Stimulated activated CD4-positive, alpha-beta T cell treated with anti-CD3 and anti-CD28 coated beads, Interleukin-12 subunit alpha, Interleukin-12 subunit beta, amount 100 ng/mL, for 48 hours (primary cell): ENCODE measurements around the gene FAM78B.

ENCODE experiments used
- DNase-seq, 3 donors: peaks; one replicate each; pipeline ENCODE4 v3.0.0-alpha.2; 2020; ENCODE audit warnings: low read depth in 2 of 3, low spot score in 1 of 3

FAM78B gene

GRCh38 chr1:166121010-166121409 lies 45.8 kb downstream of the FAM78B start:
- DNase-seq: no peak

GRCh38 chr1:166120281-166120680 lies 46.5 kb downstream of the FAM78B start:
- no peak for DNase-seq

GRCh38 chr1:166119471-166119965 lies 47.3 kb downstream of the FAM78B start:
- no peak for DNase-seq

- no peak for DNase-seq
These were observed 49.0 kb downstream of the FAM78B start for GRCh38 chr1:166117776-166118175.

GRCh38 chr1:166116026-166116425 lies 50.8 kb downstream of the FAM78B start:
- no peak for DNase-seq

- no peak for DNase-seq
These were observed 52.4 kb downstream of the FAM78B start for GRCh38 chr1:166114419-166114818.

GRCh38 chr1:166113630-166114029 lies 53.2 kb downstream of the FAM78B start:
- DNase-seq: no peak

GRCh38 chr1:166113031-166113430 lies 53.8 kb downstream of the FAM78B start:
- DNase-seq: no peak

- no peak for DNase-seq
These were observed 54.4 kb downstream of the FAM78B start for GRCh38 chr1:166112425-166112824.

GRCh38 chr1:166111430-166111829 lies 55.4 kb downstream of the FAM78B start:
- DNase-seq: no peak

- DNase-seq: no peak
These were observed 76.6 kb downstream of the FAM78B start for GRCh38 chr1:166090244-166090643.

GRCh38 chr1:166089804-166090203 lies 77.0 kb downstream of the FAM78B start:
- DNase-seq: no peak

GRCh38 chr1:166088572-166088955 lies 78.2 kb downstream of the FAM78B start:
- no peak for DNase-seq

GRCh38 chr1:166087734-166088571 lies 78.8 kb downstream of the FAM78B start:
- no peak for DNase-seq

GRCh38 chr1:166086113-166086883 lies 80.5 kb downstream of the FAM78B start:
- DNase-seq: no peak

GRCh38 chr1:166084613-166085012 lies 82.2 kb downstream of the FAM78B start:
- DNase-seq: no peak

GRCh38 chr1:166083887-166084286 lies 82.9 kb downstream of the FAM78B start:
- DNase-seq: no peak

GRCh38 chr1:166082601-166083000 lies 84.2 kb downstream of the FAM78B start:
- DNase-seq: no peak

- DNase-seq: no peak
These were observed 85.6 kb downstream of the FAM78B start for GRCh38 chr1:166080967-166081870.

GRCh38 chr1:166080277-166080966 lies 86.4 kb downstream of the FAM78B start:
- DNase-seq: no peak

- no peak for DNase-seq
These were observed 87.5 kb downstream of the FAM78B start for GRCh38 chr1:166079276-166079675.
